HCEC 1CT (cell line): ENCODE measurements around the gene SOHLH2.

ENCODE experiments used
- DNase-seq: peaks from one replicate; pipeline ENCODE4 v3.0.0-alpha.2; 2017

Gene SOHLH2, protein sequence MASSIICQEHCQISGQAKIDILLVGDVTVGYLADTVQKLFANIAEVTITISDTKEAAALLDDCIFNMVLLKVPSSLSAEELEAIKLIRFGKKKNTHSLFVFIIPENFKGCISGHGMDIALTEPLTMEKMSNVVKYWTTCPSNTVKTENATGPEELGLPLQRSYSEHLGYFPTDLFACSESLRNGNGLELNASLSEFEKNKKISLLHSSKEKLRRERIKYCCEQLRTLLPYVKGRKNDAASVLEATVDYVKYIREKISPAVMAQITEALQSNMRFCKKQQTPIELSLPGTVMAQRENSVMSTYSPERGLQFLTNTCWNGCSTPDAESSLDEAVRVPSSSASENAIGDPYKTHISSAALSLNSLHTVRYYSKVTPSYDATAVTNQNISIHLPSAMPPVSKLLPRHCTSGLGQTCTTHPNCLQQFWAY

DNA sequence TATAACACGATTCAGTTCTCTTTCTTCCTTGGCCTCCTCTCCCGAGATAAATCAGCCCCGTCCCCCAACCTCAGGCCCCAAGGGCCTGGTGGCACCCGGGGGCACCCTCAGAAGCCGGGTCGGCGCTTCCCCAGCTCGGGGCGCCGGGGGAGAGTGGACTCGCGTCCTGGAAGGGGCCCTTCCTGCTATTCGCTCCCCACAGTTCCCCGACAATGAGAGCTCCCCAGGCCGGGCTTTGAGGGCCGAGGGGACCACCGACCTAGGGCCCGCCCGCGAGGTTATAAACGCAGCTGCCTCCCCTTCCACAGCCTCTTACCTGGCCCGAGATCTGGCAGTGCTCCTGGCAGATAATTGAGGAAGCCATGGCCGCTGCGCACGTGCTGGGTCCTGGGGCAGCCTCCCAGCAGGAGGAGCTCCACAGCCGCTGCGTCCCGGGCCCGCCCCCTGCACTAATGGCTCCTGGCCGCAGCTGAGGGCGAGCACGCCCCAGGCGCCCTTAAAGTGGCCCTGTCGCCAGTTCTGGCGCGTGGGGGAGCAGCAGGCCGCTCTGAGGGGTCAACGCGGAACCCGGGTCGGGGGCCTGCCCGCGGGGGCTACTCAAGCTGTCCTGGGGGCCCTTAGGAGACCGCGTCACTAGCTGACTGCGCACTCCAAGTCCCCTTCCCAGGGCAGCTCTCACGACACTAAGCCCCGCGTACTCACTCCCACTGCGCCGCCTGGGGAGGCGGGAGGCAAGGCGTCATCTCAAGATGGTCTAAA is at the start of gene SOHLH2:
TSS of gene SOHLH2 (minus strand) at position 394 of the 759 bp plus-strand sequence. CDS start at position 364, 30 bp downstream.
- DNase-seq: no peak

DNA sequence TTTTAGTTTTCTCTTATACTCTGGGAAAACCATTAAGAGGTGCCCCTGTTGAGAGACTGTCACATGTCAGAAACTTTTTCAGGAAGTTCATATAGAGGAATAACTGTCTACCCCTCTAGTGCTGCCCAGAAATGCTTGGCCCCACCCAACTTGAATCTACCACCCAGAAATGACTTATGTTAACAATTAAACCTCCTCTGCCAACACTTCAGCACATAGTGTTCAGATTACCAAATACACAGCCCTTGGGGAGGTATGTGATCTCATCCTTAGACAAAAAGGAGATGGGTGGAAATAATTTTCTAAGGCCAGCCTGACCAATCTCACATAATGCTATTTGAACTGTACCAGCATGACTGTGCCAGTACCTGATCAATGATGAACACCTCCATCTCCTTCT is 47.6 kb upstream of the SOHLH2 start:
- no peak for DNase-seq

DNA sequence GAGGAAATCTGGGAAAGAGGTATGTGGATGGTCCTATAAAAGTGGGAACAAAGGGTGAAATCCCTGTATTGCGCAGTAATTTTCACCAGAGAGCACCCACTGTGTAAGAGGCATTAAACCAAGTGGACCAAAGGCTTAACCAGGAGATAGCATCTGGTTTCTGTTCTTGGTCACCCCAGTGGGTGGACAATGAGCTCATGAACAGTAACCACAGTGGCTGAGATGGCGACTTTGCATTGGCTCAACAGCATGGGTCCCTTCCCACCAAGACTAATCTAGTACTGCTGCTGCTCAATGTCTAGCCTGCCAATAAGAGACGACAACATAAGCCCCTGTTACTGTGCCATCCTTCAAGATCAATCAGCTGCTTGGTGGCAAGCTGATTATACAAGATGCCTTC is 46.7 kb upstream of the SOHLH2 start:
- DNase-seq: no peak

DNA sequence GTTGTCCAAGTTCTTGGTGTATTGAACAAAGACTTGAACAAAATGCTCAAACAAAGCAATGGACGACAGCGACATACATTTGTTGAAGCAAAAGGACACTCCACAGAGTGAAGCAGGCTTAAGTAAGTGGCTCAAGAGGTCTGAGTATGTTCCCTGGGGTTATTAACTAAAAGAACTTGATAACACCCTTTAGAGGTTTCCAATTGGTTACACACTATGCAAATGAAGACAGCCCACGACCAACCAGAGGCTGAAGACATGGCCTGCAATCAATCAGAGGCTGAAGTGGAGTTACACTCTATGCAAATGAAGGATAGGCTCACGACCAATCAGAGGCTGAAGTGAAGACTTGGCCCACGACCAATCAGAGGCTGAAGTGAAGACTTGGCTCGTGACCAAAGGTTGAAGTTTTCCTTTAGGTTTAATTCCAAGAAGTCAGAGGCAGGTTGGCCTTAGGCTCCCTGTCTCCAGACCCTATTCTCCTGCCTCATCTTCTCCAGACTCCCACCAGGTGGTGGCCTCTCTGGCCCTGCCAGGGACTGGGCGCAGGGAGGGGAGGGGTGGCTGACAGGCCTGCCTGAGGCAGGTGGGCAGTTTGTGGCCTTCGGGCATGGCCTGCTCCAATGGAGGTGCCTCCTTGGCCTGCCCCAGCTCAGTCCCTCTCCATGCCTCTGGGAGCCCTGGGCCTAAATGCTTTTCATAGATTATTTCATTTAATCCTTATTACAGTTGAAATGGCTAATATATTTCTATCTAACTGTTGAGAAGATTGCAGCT is 45.2 kb upstream of the SOHLH2 start:
- no peak for DNase-seq

DNA sequence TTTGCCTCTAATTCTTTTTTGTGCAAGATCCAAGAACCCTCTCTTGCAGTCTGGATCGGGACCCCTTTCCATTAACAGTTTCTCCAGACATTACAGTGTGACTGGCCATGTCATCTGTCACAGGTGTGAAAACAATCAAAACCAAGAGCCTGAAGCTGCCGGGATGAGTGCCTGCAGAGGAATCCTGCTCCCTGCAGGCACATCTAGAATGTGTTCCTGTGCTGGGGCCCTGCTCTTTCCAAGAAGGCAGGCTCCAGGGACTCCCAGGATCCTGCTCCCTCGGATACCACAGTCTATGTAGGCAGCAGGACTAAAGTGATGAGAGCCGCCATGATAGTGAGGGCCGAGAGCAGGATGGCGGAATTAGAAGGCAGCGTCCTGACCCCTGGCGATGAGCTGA is 44.5 kb upstream of the SOHLH2 start:
- DNase-seq: no peak

DNA sequence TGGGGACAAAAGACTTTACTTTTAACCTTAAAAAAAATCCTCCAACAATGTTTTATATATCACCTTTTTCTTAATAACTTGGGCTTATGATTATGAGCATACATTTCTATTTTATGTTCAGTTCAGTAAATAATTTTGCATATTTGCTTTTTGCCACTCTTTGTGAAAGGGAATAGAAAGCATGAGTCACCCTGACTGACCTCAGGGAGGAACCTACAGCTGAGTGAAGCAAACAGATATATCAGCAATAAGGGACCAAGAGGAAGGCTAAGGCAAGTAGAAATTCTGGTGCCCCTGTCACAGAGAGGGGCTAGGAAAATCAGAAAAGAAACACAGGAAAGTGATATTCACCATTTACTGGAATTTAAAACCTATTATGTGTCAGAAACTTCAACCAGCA is 37.2 kb upstream of the SOHLH2 start:
- DNase-seq: no peak

DNA sequence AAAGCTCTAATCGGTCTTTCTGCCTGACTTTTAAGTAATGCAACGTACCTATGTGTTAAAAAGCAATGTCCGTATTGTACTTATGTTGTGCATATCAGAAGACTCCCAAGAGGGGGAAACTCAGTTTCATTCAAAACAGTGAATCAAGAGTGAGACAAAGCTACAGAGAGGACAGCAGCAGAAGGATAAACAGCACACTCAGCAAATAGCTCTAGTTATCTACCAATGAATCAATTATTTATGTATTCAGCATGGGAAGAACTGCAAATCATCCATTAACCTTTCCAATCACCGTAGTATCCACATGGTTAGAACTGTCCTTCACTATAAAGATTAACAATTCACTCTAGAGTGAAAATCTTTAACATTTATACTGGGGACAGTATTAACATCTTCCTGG is 36.7 kb upstream of the SOHLH2 start:
- DNase-seq: no peak

DNA sequence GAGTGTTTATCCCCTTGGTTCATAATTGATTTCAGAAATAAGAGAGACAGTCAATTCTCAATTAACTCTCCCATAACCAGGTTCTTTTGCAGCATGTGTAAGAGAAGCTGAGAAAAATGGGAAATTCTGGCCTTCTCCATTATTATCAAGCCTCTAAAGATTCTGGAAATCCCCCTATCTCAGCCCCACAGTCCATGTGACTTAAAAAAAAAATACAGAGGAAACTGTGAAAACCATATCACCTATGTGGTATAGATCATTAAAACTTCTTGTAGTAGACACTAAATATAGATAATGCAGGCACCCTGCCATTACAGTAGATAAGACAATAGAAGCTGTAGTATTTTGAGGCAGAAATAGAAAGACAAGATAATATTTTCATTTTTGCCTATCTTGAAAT is 34.3 kb upstream of the SOHLH2 start:
- DNase-seq: no peak

DNA sequence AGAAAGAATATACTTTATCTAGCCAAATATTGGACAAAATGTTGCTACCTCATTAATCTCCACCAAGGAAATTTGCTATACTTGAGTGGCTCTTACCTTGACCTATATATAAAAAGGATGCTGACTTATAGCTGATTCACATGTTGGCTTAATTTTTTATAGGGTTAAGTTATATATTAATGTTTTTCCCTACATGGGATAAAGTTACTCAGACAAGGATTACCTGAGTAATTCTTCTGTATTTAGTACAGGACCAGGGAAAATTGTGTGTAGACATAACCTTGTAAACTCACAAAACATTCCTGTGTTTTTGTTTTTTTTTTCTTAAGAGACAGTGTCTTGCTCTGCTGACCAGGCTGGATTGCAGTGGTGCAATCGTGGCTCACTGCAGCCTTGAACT is 30.6 kb upstream of the SOHLH2 start:
- no peak for DNase-seq

DNA sequence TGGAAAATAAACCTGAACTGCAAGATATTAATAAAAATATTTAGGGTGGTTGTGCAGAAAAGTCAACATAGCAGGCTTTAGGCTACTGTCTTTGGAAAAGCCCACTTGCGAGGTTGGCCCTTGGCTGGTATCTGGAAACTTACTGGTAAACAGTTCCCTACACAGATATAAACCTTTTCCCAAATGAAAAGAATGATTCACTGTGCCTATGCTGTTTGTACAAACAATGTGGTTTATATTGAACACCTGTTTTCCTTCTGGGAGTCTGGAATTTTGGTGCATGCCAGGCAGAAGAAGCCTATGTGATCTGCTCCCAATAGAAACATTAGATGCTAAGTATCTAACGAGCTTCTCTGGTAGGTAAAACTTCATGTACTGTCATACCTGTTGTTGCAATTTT is 29.7 kb upstream of the SOHLH2 start:
- no peak for DNase-seq

DNA sequence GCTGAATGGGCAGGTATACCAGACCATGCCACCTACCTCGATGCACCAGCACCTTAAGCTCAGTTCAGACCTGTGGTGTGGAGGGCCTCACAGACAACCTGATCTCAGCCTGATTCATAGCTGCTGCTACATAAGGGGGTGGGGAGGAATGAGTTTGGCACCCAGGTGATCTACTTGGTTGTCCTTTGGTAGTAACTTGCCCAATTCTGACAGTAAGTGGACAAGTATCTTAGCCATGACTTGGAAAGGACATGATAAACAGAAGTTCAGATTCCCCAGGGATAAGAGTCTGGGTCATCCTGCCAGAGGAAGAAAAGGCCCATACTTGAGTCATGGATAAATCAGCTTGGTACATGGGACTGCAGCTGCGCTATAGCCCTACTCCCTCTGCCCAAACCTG is 28.4 kb upstream of the SOHLH2 start:
- no peak for DNase-seq

DNA sequence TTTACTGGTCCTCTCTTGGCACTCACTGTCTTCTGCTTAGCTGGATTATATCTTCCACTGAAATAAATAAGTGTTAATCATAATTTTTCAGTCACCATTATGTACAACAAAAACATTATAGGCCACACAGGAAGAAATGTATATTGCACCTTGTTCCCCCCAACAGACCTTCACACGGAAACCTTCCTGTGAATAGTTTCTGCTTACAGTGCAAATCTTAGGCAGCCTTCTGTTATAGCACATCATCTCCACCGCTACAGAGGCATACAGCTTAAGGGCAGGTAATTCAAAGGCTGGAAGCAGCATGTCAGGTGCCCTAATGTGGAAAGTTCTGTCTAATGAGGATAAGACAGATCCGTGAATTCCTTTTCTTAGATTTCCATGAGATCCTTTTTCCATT is 16.9 kb upstream of the SOHLH2 start:
- no peak for DNase-seq

DNA sequence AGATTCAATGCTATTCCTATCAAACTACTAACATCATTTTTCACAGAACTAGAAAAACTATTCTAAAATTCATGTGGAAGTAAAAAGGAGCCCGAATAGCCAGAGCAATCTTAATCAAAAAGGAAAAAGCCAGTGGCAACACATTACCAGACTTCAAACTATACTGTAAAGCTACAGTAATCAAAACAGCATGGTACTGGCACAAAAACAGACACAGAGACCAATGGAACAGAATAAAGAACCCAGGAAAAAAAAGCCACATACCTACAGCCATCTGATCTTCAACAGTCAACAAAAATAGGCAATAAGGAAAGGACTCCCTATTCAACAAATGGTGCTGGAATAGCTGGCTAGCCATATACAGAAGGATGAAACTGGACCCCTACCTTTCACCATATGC is 10.4 kb upstream of the SOHLH2 start:
- no peak for DNase-seq

DNA sequence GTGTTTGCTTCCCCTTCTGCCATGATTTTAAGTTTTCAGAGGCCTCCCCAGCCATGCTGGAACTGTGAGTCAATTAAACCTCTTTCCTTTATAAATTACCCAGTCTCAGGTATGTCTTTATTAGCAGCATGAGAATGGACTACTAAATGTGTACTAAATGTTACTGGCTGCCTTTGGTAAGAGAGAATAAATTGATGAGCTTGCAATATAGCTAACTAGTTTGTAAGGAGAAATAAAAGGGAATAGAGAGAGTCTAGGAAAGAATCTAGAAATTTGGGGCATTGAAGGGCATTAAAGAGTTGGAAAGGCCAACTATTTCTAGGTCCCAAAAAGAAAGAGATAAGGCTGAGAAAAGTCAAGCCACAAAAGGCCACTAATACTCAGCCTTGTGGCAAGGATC is 5.5 kb upstream of the SOHLH2 start:
- no peak for DNase-seq

DNA sequence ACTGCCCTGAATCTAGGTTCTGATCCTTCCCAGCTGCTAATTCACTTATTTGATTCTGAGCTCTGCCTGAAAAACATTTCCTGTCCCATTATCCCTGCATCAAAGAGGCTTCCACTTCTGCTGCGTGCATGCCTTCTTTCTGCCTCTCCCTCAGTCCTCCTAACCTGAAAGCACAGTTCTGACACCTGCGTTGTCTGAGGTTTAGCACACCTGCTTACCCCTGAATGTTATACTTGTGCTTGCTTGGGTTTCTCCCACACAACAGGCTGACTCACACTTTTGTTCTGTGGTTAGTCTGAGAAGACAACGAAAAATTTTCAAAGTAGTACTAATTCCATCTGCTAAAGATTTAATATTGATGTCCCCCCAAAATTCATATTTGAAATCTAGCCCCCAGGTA is 3.1 kb upstream of the SOHLH2 start:
- no peak for DNase-seq

DNA sequence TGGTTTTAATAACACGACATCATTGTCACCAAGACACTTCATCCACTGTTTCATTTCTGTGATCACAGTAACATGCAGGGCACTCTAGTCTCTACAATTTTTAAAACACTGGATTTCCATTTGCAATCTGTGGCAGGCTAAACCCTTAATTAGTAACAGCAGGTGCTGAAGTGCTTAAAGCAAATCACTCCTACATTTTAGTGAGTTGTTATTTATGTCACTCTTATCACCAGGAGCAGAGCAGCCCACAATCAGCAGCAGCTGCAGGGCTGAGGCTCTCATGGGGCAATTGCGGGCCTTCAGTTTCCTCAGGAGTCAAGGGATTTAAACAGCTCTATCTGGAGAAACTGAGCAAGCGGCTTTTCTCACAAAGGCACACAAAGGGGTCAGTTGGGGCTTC is 1.6 kb downstream of the SOHLH2 start:
- DNase-seq: no peak

DNA sequence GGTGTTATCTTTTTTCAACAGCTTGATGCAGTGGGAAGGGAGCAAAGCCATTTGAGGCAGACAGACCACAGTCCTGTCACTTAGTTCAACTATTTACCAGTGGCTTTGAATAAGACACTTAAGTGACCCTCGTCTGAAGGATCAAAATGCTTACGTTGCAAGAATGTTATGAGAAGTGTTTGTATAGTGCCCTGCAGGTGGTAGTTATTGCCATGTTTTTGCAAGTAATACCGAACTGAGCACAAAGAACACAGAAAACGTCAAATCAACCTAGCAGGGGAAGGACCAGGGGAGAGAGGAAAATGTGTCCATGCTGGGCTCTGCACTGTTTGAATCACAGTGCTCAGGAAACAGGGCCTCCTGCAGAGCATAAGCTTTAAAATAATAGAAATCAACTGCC is 2.8 kb downstream of the SOHLH2 start:
- no peak for DNase-seq

DNA sequence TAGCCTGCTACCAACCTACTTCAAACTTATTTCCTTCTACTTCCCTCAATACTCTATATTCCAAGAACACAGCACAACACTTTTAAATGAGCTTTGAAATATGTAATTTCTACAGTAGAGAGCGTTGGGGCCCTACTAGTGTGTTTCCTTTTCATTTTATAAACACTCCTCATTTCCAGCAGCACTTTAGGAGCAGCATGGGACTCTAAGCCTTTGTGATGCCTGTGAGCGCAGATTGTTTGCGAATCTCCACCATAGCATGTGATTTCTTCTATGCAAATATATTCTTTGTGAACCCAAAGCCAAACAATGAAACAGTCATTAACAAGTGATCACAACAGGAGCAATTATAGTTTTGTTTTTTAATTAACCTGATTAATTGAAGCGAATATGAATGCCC is 3.6 kb downstream of the SOHLH2 start:
- no peak for DNase-seq

DNA sequence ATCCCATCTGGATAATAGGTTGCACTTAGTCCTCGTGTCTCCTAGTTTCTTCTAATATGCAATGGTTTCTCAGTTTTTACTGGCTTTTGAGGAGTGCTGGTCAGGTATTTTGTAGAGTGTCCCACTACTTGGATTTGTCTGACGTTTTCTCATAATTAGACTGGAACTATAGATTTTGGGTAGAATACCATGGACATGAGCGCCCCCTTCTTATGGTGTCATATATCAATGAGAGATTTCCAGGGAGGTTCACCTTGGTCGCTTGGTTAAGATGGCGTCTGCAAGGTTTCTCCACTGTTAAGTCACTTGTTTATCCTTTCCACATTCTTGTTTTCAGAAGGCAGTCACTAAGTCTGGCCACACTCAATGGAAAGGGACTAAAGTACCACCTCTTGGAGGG is 6.7 kb downstream of the SOHLH2 start:
- DNase-seq: no peak

DNA sequence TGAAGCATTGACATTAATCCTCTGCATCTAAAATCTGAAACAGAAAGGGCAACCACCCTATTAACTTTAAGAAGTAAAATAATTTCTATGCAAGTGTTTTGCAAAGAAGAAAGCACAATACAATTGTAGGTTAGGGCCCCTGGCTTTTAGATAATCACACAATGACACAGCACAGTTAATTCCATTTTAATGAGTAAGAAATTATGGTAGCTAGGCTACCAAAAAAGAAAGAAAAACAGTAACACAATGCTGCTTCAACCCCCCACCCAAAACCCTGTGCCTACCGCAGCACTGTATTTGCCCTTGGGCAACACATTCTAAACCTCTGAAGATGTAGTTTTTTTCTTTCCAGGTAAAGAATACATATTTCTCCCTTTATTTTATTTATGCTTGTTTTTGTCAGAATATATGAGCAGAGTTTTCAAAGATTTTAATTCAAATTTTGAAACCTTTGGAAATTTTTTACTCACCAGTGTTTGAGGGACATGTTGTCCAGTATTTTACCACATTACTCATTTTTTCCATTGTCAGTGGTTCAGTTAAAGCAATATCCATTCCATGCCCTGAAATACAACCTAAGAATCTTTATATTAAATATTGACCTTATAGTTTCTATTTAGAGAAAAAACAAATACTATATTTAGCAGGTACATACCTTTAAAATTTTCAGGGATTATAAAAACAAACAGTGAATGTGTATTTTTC is 21.1 kb downstream of the SOHLH2 start:
- no peak for DNase-seq

DNA sequence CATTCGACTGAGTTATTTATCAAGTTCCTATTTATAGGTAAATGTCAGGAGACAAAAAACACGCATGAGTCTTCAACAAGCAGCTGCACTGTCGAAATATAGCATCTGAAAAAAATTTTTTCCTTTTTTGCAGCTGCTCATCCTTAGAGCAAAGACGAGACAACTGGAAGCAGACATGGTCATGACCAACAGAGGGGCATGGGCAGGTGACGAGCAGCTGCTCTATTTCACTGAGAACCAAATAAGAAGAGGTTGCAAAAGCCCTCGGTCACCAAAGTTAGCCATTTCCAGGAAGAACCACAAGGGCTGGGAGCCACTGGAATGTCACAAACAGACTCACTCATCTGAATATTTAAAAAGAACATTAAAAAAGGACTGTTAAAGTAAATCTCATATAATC is 22.2 kb downstream of the SOHLH2 start:
- no peak for DNase-seq

DNA sequence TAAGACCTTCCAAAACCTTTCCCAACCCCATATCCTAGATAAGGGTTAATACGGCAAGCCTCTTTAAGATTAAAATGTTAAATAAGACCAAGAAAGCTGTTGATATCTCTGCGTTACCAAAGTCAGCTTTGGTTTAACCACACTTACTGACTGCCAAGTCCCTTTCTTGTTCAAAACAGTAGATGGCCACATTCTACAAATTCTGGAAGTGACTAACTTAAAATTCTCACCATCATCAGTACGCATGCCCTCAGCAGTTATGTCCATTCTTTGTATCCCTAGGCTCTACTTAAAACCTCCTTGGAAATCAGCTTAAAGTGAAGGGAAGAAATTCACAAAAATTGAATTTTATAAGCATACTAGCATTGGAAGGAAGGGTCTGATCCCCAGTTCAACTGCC is 23.6 kb downstream of the SOHLH2 start:
- no peak for DNase-seq

DNA sequence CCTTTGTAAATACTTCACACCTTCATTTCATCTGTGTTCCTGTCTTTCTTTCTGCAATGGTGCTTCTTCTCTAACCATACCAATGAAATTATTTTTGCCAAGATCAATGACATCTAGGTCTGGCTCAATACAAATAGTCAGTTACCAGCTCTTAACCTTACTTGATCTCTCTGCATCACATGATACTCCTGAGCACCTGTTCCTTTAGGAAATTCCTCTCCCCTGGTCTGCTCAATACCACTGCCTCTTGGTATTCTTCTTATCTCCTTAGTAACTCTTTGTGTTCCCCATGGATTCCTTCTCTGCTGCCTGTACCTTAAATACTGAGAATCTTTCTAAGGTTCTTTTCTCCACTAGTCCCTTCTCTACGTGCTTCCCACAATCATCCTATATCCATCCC is 25.9 kb downstream of the SOHLH2 start:
- no peak for DNase-seq
